AG04450 (cell line): ENCODE measurements around the gene FLOT2. TPM values are rescaled to one million over a fixed set of nuclear protein-coding genes. Genes with fewer than 3 reads are reported as not detected.

Experiments used
- CTCF ChIA-PET: fragments of 300-600, 350-600 bp; formaldehyde crosslinking; extraction: SDS; loops from one replicate; lab custom pipeline; 2022; ENCODE audit warnings: antibody characterized with exemption, inconsistent platforms; lab: Charles Lee
- POLR2A ChIA-PET: fragments of 350-600 bp; formaldehyde crosslinking; extraction: SDS; loops from one replicate; lab custom pipeline; 2021; ENCODE audit warnings: antibody characterized with exemption, inconsistent platforms; lab: Yijun Ruan, JAX
- DNase-seq: peaks from one replicate; pipeline ENCODE4 v3.0.0-alpha.2; 2011; ENCODE audit warnings: low read depth, low spot score
- H3K27ac ChIP-seq: one replicate; pipeline ENCODE4 v1.5.1; 2012; ENCODE audit warnings: low read depth, low read length, control low read depth
- H3K27me3 ChIP-seq: one replicate; pipeline ENCODE4 v1.6.0; 2012; ENCODE audit warnings: low read length; ENCODE audit not compliant: control insufficient read depth, insufficient read depth
- H3K4me3 ChIP-seq: 2 replicates; pipeline ENCODE4 v1.5.1; 2011; ENCODE audit warnings: mild to moderate bottlenecking, low read depth, low read length, control low read depth
- H3K9me3 ChIP-seq: 2 replicates; pipeline ENCODE4 v1.5.1; 2012; ENCODE audit warnings: low read length; ENCODE audit not compliant: control insufficient read depth, insufficient read depth
- polyA plus RNA-seq: library from polyadenylated mRNA; depleted of rRNA; stranded (reverse); fragments of >200 nt; gene quantifications from 2 replicates; pipeline ENCODE4 v1.2.3, GENCODE V29; 2011
- TF ChIP-seq, protein P1 (sequence below): IDR thresholded peaks from 2 replicates; pipeline ENCODE4 v1.5.1; 2011; ENCODE audit warnings: low read depth, low read length, control low read depth, inconsistent platforms

The FLOT2 gene
- polyA plus RNA-seq, 1 experiment, result 80.5 TPM

DNA sequence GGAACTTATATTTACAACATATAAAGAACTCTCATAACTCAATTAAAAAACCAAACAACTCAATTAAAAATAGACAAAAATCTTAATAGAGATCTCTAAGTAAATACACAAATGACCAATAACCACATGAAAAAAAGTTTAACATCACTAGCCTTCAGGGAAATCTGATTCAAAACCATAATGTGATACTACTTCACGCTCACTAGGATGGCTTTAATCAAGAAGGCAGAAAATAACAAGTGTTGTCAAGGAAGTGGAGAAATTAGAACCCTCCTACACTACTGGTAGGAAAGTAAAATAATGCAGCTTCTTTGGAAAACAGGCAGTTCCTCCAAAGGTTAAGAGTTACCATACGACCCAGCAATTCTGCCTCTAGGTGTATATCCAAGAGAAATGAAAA is 45.4 kb upstream of the FLOT2 start:
- Histone ChIP-seq H3K27ac (no peak overlapping the region), H3K9me3 (no peaks in the 10 kb centered on the region), H3K4me3 (no peak overlapping the region), H3K27me3 (no peaks in the 10 kb centered on the region)
- CTCF ChIA-PET, result interaction anchor here (1.5 kb wide), 1 partner anchor 10 kb away, joined by 3 read pairs; no protein-coding TSS in a partner anchor
- POLR2A ChIA-PET, result no interaction called here
- no peak for DNase-seq
- TF ChIP-seq, protein P1, sequence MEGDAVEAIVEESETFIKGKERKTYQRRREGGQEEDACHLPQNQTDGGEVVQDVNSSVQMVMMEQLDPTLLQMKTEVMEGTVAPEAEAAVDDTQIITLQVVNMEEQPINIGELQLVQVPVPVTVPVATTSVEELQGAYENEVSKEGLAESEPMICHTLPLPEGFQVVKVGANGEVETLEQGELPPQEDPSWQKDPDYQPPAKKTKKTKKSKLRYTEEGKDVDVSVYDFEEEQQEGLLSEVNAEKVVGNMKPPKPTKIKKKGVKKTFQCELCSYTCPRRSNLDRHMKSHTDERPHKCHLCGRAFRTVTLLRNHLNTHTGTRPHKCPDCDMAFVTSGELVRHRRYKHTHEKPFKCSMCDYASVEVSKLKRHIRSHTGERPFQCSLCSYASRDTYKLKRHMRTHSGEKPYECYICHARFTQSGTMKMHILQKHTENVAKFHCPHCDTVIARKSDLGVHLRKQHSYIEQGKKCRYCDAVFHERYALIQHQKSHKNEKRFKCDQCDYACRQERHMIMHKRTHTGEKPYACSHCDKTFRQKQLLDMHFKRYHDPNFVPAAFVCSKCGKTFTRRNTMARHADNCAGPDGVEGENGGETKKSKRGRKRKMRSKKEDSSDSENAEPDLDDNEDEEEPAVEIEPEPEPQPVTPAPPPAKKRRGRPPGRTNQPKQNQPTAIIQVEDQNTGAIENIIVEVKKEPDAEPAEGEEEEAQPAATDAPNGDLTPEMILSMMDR, result no peak

DNA sequence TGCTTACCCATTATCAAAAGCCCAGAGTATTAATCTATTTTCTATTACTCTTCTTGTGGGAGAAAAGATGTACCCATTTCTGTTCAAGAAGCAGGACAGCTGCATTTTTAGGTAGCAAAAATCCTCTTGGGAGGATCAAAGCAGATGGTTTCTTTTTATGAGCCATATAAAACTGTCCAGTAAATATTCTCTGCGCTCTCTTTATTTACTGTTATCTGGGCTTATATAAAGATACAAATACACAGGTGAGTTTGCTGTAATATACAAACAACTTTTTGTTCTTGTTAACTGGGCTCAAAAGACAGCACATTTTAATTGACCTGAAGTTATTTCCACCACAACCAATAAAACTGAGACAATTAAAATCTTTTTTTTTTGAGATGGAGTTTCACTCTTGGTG is 43.7 kb upstream of the FLOT2 start:
- no peaks in the 10 kb centered on the region for H3K9me3 ChIP-seq
- H3K27me3 ChIP-seq, result no peaks in the 10 kb centered on the region
- TF ChIP-seq, protein P1, result no peak
- no peak overlapping the region for H3K27ac ChIP-seq
- no peak for DNase-seq
- POLR2A ChIA-PET, result no interaction called here
- no peak overlapping the region for H3K4me3 ChIP-seq
- CTCF ChIA-PET, result interaction anchor here (0.7 kb wide), 1 partner anchor 183 kb away, joined by 4 read pairs; no protein-coding TSS in a partner anchor

DNA sequence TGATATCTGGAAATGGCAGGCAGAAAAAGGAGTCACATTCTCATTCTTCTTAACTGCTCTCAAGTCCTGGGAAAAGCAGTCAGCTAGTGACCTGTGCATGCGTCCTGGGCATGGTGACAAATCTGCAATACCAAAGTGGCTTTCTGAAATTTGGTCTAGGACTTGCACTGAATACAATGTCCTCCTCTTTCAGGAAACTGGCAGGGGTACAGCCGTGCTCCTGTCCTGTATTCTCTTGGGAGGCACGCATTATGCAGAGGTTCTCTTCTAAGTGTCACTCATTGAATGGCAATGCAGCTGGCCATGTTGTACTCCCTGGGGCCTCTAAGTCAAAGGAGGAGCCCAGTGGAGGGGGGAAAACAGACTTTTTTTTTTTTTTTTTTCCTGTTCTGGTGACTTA is 43.1 kb upstream of the FLOT2 start:
- H3K27me3 ChIP-seq, result no peaks in the 10 kb centered on the region
- H3K9me3 ChIP-seq, result no peaks in the 10 kb centered on the region
- H3K27ac ChIP-seq, result no peak overlapping the region
- H3K4me3 ChIP-seq, result no peak overlapping the region
- POLR2A ChIA-PET, result no interaction called here
- CTCF ChIA-PET, result interaction anchor here (0.7 kb wide), 1 partner anchor 183 kb away, joined by 4 read pairs; no protein-coding TSS in a partner anchor
- TF ChIP-seq, protein P1, result no peak
- no peak for DNase-seq

DNA sequence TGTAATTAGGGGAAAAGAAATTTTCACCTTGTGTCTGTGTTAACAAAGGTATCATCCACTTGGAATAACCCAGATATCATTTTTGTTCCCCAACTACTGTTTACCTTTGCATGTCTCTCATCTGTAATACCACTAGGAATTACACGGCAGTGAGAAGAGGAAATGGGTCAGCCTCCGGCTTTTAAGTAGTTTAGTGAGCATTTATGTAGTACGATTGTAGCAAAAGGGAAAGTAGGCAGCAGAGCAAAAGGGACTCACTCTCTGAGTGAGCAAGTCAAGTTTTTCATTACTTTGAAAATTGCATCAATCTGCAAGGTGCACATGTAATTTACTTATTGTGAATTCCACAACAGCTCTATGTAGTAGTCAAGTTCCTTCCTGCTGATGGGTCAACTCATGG is 42.6 kb upstream of the FLOT2 start:
- no peaks in the 10 kb centered on the region for H3K27me3 ChIP-seq
- no peak overlapping the region for H3K4me3 ChIP-seq
- DNase-seq, result no peak
- no peak overlapping the region for H3K27ac ChIP-seq
- ChIA-PET CTCF (interaction anchor here (1.2 kb wide), 1 partner anchor 14 kb away, joined by 3 read pairs; no protein-coding TSS in a partner anchor), POLR2A (no interaction called here)
- H3K9me3 ChIP-seq, result no peaks in the 10 kb centered on the region
- TF ChIP-seq, protein P1, result no peak

DNA sequence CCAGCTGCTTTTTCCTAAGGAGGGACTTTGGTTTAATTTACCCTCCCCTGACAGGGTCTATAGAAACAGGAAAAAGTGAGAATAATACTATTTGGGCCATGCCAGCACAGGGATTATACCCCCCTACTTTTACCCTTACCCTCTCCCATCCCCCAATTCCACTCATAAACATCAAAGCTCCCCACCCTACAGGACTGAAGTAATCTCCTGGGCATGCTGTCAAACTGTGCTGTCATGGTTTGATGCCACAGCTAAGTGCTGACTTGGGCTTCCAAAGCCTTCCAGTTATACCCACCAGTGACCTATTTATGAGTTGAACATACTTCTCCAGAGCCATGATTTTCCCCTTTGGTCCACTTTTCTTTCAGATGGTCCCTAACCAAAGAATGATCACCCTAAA is 41.0 kb upstream of the FLOT2 start:
- Histone ChIP-seq H3K27ac (no peak overlapping the region), H3K27me3 (no peaks in the 10 kb centered on the region), H3K9me3 (no peaks in the 10 kb centered on the region), H3K4me3 (no peak overlapping the region)
- TF ChIP-seq, protein P1, result no peak
- ChIA-PET POLR2A (no interaction called here), CTCF (interaction anchor here (0.5 to 1.8 kb wide), 3 partner anchors 175 to 187 kb away, joined by 3 to 9 read pairs (median 5); no protein-coding TSS in a partner anchor)
- DNase-seq, result no peak
